GM19099 (cell line): ENCODE measurements around the gene SORL1.

Source experiments
- POLR2A ChIP-seq: IDR thresholded peaks from 3 replicates; pipeline ENCODE4 v1.6.1; 2011; ENCODE audit warnings: low read depth; ENCODE audit not compliant: insufficient read length; ENCODE audit errors: extremely low read depth

Gene SORL1

DNA sequence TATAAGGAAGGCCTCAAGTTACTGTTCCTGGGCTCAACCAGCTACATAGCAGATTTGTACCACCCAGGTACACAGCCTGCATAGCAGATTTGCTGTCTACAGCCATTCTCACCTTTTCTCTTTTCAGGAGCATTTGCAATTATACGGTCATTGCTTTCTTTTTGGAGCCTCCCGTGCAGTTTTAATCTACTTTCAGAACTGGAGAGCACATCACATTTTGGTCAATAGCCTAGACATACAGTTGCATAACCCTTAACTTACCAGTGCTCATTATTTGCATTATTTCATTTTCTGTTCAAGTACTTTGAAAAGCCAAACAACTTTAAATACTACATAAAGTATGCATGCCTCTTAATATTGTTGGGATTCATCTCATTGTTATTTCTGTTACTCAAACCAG is 151.2 kb downstream of the SORL1 start:
- TF ChIP-seq POLR2A: no peak

GRCh38 chr11:121604152-121604551 is 152.0 kb downstream of the SORL1 start:
- TF ChIP-seq POLR2A: no peak

DNA sequence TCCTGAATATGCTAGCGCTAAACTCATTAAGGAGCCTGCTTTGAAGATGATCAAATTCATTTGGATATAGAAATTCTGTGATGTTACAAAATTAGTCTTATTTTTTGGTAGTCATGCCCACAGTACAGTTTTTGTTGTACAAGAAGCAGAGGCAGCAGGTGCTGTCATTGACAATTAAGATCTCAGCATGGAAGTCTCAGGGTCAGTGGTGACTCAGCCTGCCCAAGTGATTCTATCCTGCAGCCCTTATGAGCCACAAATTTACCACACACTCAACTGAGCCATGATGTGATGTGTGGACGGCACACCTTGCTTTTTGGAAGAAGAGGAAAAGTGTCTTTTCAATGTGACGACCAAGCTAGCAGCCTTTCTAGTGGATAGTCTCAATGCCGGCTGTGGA is 154.2 kb downstream of the SORL1 start:
- no peak for TF ChIP-seq POLR2A

DNA sequence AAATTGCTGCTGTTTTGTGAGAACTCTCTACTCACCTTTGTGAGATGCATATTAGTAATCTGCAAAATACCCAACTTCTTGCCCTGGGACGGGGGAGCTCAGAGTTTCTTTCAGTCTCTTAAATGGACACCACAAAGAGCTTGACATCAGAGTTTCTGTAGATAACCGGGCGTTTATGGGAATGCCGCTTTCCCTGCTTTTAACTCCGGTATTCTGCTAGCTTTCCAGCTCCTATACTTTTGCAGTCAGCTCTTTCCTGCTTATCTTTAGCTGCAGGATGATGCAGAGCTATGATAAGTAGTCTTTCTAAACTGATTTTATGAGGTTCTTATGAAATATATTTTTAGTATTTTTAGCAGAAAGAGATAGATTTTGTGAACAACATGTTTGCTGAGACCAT is 155.2 kb downstream of the SORL1 start:
- TF ChIP-seq POLR2A: no peak

GRCh38 chr11:121608545-121609098 is 156.5 kb downstream of the SORL1 start:
- TF ChIP-seq POLR2A: no peak

DNA sequence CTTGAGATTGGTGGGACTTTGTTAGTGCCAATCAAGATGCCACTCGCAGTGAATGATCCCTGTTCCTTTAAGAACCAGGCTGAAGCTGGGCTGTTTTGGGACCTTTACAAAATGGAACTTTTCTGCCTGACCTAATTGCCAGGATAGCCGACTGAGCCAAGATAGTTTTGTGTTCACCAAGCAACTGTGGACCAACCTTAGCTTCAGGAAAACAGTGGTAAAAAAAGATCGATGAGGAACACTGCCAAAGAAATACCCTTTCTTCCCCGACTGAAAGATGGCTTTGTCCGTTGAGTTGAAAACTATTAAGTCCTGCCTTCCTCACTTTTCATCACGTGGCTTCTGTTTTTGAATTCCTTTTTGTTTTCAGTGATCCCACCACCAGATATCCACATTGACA is 158.6 kb downstream of the SORL1 start:
- TF ChIP-seq POLR2A: no peak

- TF ChIP-seq POLR2A: no peak
Observed at GRCh38 chr11:121611242-121611641, 159.1 kb downstream of the SORL1 start.

- TF ChIP-seq POLR2A: no peak
Observed at GRCh38 chr11:121613724-121614123, 161.6 kb downstream of the SORL1 start.

GRCh38 chr11:121614636-121615240 is 162.6 kb downstream of the SORL1 start:
- TF ChIP-seq POLR2A: no peak

GRCh38 chr11:121615501-121615900 is 163.4 kb downstream of the SORL1 start:
- TF ChIP-seq POLR2A: no peak

GRCh38 chr11:121618516-121618915 is 166.4 kb downstream of the SORL1 start:
- TF ChIP-seq POLR2A: no peak

DNA sequence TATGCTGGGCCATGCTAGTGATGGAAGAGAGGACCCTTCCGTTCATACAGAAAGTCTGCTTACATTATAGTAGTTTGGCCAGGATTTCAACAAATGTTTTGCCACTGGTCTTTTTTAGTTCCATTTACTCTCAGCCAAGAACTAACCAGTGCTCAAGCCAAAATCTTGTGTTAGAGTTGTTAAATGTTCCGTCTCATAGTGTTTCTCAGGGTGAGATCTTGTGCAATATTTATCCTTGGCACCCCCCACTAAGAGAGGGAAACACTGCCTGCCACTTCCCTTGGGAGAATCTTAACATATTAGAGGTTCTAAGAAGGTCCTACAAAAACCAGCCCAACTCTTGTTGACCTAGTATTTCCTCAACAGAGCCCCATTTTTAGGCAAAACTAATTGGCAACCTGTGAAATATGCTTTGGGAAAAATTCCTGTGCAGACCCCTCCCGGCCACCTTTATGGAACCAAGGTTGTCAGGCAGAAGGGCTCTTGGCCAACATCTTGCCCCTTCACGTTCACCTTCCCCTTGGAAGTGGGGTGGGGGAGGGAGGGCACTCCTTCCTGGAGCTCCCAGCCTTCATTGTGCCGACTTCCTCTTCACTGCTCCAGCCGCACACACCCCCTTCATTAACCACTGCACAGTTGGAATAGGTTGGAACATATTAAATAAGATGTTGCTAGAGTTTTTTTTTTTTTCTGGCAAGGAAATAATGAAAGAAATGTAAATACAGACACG is 173.8 kb downstream of the SORL1 start:
- no peak for TF ChIP-seq POLR2A

DNA sequence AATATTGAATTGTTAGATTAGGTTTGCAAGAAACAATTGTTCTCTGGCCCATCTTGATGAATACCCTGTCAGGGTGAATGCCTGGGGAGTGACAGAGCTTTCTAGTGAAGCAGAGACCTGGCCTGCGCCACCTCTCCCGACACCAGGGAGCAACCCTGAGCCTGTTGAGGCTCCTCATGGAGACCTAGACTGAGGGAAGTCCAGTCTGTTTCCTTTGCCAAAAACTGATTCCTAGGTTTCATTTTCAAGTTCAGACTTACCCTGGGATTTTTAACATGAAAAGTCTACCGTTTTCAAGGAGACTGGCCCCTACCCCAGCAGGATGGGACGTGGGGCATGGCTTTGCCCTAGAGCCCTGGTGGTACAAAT is 174.4 kb downstream of the SORL1 start:
- no peak for TF ChIP-seq POLR2A

GRCh38 chr11:121626980-121627379 is 174.9 kb downstream of the SORL1 start:
- TF ChIP-seq POLR2A: no peak

GRCh38 chr11:121630041-121630440 is 177.9 kb downstream of the SORL1 start:
- no peak for TF ChIP-seq POLR2A

DNA sequence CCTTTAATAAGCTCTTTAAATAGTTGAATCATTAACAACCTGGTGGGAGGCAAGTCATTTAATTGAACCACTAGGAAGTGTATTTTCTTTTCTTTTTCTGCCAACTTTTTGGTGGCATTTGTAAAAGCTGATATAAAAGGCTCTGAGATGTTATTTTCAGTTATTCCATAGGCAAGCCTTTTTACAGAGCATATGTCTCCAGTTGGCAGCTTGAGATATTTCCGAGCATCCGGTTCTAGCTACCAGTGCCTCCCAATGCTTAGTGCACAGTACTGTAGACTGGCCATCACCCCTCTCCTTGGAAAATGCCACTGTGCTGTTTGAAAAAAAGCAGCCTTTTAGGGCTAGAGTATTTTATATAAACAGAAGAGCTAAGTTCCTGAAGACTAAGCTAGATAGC is 179.3 kb downstream of the SORL1 start:
- TF ChIP-seq POLR2A: no peak
